ENCODE results near the gene NR3C2.

The NR3C2 gene

GRCh38 chr4:148069086-148069894 lies 372.9 kb downstream of the NR3C2 start:
- Histone ChIP-seq H2BK120ac (ENCODE audit: insufficient read depth, low read length, poor library complexity) (no peak overlapping the region), H3K23ac (ENCODE audit: low read length) (no peak overlapping the region), H2AK5ac (ENCODE audit: low read length) (no peak overlapping the region), H2AFZ (ENCODE audit: insufficient read depth, low read length, poor library complexity) (no peak overlapping the region), H3K79me1 (ENCODE audit: low read length) (no peaks in the 10 kb centered on the region), H4K12ac (ENCODE audit: low read depth, low read length) (no peak overlapping the region), H2BK5ac (ENCODE audit: low read depth, low read length, poor library complexity) (no peak overlapping the region), H3K9ac (ENCODE audit: low read length) (no peak overlapping the region), H3K27ac (ENCODE audit: low read depth, low read length) (no peak overlapping the region), H3K27me3 (ENCODE audit: insufficient read depth, low read length) (no peaks in the 10 kb centered on the region), H3K4me2 (ENCODE audit: low read length) (no peak overlapping the region), H3K18ac (ENCODE audit: low read length) (no peak overlapping the region), H3K9me3 (ENCODE audit: insufficient read depth, low read depth, low read length) (peaks cover under 1% of the 10 kb centered on the region), H3K4me3 (ENCODE audit: low read depth, low read length) (no peak overlapping the region), H3K79me2 (ENCODE audit: control insufficient read depth, insufficient read depth, low read length, poor library complexity) (no peaks in the 10 kb centered on the region), H2BK12ac (ENCODE audit: low read length) (no peak overlapping the region), H3K4ac (ENCODE audit: low read depth, low read length) (no peak overlapping the region), H3K14ac (ENCODE audit: low read length) (no peak overlapping the region), H3K4me1 (ENCODE audit: control insufficient read depth in 1 of 2, insufficient read depth in 2 of 2, low read length in 2 of 2) (peaks cover 0 to 5% of the 10 kb centered on the region in 2 experiments), H3K36me3 (ENCODE audit: control insufficient read depth in 1 of 2, insufficient read depth in 2 of 2, low read length in 2 of 2) (peaks cover 11 to 25% of the 10 kb centered on the region in 2 experiments), H4K91ac (ENCODE audit: low read depth, low read length) (no peak overlapping the region), H4K8ac (ENCODE audit: low read depth, low read length) (no peak overlapping the region)
- no peak for DNase-seq
- no CpG with 5 or more reads among the region's 11 CpGs for WGBS (ENCODE audit: extremely low coverage, insufficient coverage, insufficient read length)

GRCh38 chr4:148068065-148068911 lies 373.9 kb downstream of the NR3C2 start:
- H2AFZ ChIP-seq (ENCODE audit: insufficient read depth, low read length, poor library complexity), result no peak overlapping the region
- no peak overlapping the region for H3K18ac ChIP-seq (ENCODE audit: low read length)
- no peaks in the 10 kb centered on the region for H3K79me1 ChIP-seq (ENCODE audit: low read length)
- no peak overlapping the region for H2BK12ac ChIP-seq (ENCODE audit: low read length)
- H2BK5ac ChIP-seq (ENCODE audit: low read depth, low read length, poor library complexity), result no peak overlapping the region
- H3K4me1 ChIP-seq (ENCODE audit: control insufficient read depth in 1 of 2, insufficient read depth in 2 of 2, low read length in 2 of 2), result peaks cover 0 to 5% of the 10 kb centered on the region in 2 experiments
- H3K14ac ChIP-seq (ENCODE audit: low read length), result no peak overlapping the region
- H3K79me2 ChIP-seq (ENCODE audit: control insufficient read depth, insufficient read depth, low read length, poor library complexity), result no peaks in the 10 kb centered on the region
- no peak overlapping the region for H3K4ac ChIP-seq (ENCODE audit: low read depth, low read length)
- WGBS (ENCODE audit: extremely low coverage, insufficient coverage, insufficient read length), result no CpG with 5 or more reads among the region's 13 CpGs
- H3K9me3 ChIP-seq (ENCODE audit: insufficient read depth, low read depth, low read length), result no peaks in the 10 kb centered on the region
- H3K23ac ChIP-seq (ENCODE audit: low read length), result no peak overlapping the region
- no peak overlapping the region for H3K4me2 ChIP-seq (ENCODE audit: low read length)
- H2AK5ac ChIP-seq (ENCODE audit: low read length), result no peak overlapping the region
- H3K27me3 ChIP-seq (ENCODE audit: insufficient read depth, low read length), result no peaks in the 10 kb centered on the region
- no peak overlapping the region for H3K27ac ChIP-seq (ENCODE audit: low read depth, low read length)
- no peak for DNase-seq
- no peak overlapping the region for H2BK120ac ChIP-seq (ENCODE audit: insufficient read depth, low read length, poor library complexity)
- H3K36me3 ChIP-seq (ENCODE audit: control insufficient read depth in 1 of 2, insufficient read depth in 2 of 2, low read length in 2 of 2), result peaks cover 11 to 23% of the 10 kb centered on the region in 2 experiments
- H3K4me3 ChIP-seq (ENCODE audit: low read depth, low read length), result no peak overlapping the region
- no peak overlapping the region for H4K91ac ChIP-seq (ENCODE audit: low read depth, low read length)
- no peak overlapping the region for H4K12ac ChIP-seq (ENCODE audit: low read depth, low read length)
- H4K8ac ChIP-seq (ENCODE audit: low read depth, low read length), result no peak overlapping the region
- H3K9ac ChIP-seq (ENCODE audit: low read length), result no peak overlapping the region

GRCh38 chr4:148067301-148067916 lies 374.8 kb downstream of the NR3C2 start:
- H4K12ac ChIP-seq (ENCODE audit: low read depth, low read length), result no peak overlapping the region
- H3K14ac ChIP-seq (ENCODE audit: low read length), result no peak overlapping the region
- no peak overlapping the region for H4K8ac ChIP-seq (ENCODE audit: low read depth, low read length)
- H4K91ac ChIP-seq (ENCODE audit: low read depth, low read length), result no peak overlapping the region
- peaks cover 0 to 5% of the 10 kb centered on the region in 2 experiments for H3K4me1 ChIP-seq (ENCODE audit: control insufficient read depth in 1 of 2, insufficient read depth in 2 of 2, low read length in 2 of 2)
- no peak overlapping the region for H3K9ac ChIP-seq (ENCODE audit: low read length)
- H3K23ac ChIP-seq (ENCODE audit: low read length), result no peak overlapping the region
- no peak overlapping the region for H2AK5ac ChIP-seq (ENCODE audit: low read length)
- H3K18ac ChIP-seq (ENCODE audit: low read length), result no peak overlapping the region
- peaks cover 8 to 19% of the 10 kb centered on the region in 2 experiments for H3K36me3 ChIP-seq (ENCODE audit: control insufficient read depth in 1 of 2, insufficient read depth in 2 of 2, low read length in 2 of 2)
- no peak overlapping the region for H2AFZ ChIP-seq (ENCODE audit: insufficient read depth, low read length, poor library complexity)
- no peak for DNase-seq
- no peak overlapping the region for H3K4ac ChIP-seq (ENCODE audit: low read depth, low read length)
- no peaks in the 10 kb centered on the region for H3K79me2 ChIP-seq (ENCODE audit: control insufficient read depth, insufficient read depth, low read length, poor library complexity)
- no CpG with 5 or more reads among the region's 6 CpGs for WGBS (ENCODE audit: extremely low coverage, insufficient coverage, insufficient read length)
- H3K27ac ChIP-seq (ENCODE audit: low read depth, low read length), result no peak overlapping the region
- H2BK12ac ChIP-seq (ENCODE audit: low read length), result no peak overlapping the region
- H3K79me1 ChIP-seq (ENCODE audit: low read length), result no peaks in the 10 kb centered on the region
- H3K27me3 ChIP-seq (ENCODE audit: insufficient read depth, low read length), result no peaks in the 10 kb centered on the region
- no peaks in the 10 kb centered on the region for H3K9me3 ChIP-seq (ENCODE audit: insufficient read depth, low read depth, low read length)
- no peak overlapping the region for H3K4me3 ChIP-seq (ENCODE audit: low read depth, low read length)
- no peak overlapping the region for H2BK5ac ChIP-seq (ENCODE audit: low read depth, low read length, poor library complexity)
- no peak overlapping the region for H3K4me2 ChIP-seq (ENCODE audit: low read length)
- H2BK120ac ChIP-seq (ENCODE audit: insufficient read depth, low read length, poor library complexity), result no peak overlapping the region

- Histone ChIP-seq H2BK120ac (ENCODE audit: insufficient read depth, low read length, poor library complexity) (no peak overlapping the region), H3K9ac (ENCODE audit: low read length) (no peak overlapping the region), H3K4me2 (ENCODE audit: low read length) (no peak overlapping the region), H3K27ac (ENCODE audit: low read depth, low read length) (no peak overlapping the region), H2BK12ac (ENCODE audit: low read length) (no peak overlapping the region), H3K36me3 (ENCODE audit: control insufficient read depth in 1 of 2, insufficient read depth in 2 of 2, low read length in 2 of 2) (peaks cover 8 to 17% of the 10 kb centered on the region in 2 experiments), H3K4ac (ENCODE audit: low read depth, low read length) (no peak overlapping the region), H2BK5ac (ENCODE audit: low read depth, low read length, poor library complexity) (no peak overlapping the region), H2AFZ (ENCODE audit: insufficient read depth, low read length, poor library complexity) (no peak overlapping the region), H3K4me3 (ENCODE audit: low read depth, low read length) (no peak overlapping the region), H4K12ac (ENCODE audit: low read depth, low read length) (no peak overlapping the region), H4K91ac (ENCODE audit: low read depth, low read length) (no peak overlapping the region), H3K23ac (ENCODE audit: low read length) (no peak overlapping the region), H3K79me1 (ENCODE audit: low read length) (no peaks in the 10 kb centered on the region), H3K27me3 (ENCODE audit: insufficient read depth, low read length) (no peaks in the 10 kb centered on the region), H3K4me1 (ENCODE audit: control insufficient read depth in 1 of 2, insufficient read depth in 2 of 2, low read length in 2 of 2) (peaks cover 2 to 5% of the 10 kb centered on the region in 2 experiments), H3K14ac (ENCODE audit: low read length) (no peak overlapping the region), H4K8ac (ENCODE audit: low read depth, low read length) (no peak overlapping the region), H3K9me3 (ENCODE audit: insufficient read depth, low read depth, low read length) (no peaks in the 10 kb centered on the region), H2AK5ac (ENCODE audit: low read length) (no peak overlapping the region), H3K79me2 (ENCODE audit: control insufficient read depth, insufficient read depth, low read length, poor library complexity) (no peaks in the 10 kb centered on the region), H3K18ac (ENCODE audit: low read length) (no peak overlapping the region)
- no CpG with 5 or more reads among the region's 5 CpGs for WGBS (ENCODE audit: extremely low coverage, insufficient coverage, insufficient read length)
- peak in 1 of 2 donors; percentile 20 for DNase-seq
Observed at GRCh38 chr4:148065075-148065474, 377.1 kb downstream of the NR3C2 start.
